SK-N-SH (cell line): ENCODE data around the gene MAST2.

Experiments used
- CTCF ChIP-seq: fragments of 200-600 bp; sonication (generic); IDR thresholded peaks from 2 replicates; pipeline ENCODE4 v1.6.1; 2017; ENCODE audit warnings: antibody characterized with exemption, mild to moderate bottlenecking, moderate library complexity
- MAX ChIP-seq: IDR thresholded peaks from 2 replicates; pipeline ENCODE4 v1.4.0; 2012; ENCODE audit warnings: low read depth
- MEF2A ChIP-seq: IDR thresholded peaks from 2 replicates; pipeline ENCODE4 v1.4.0; 2012; ENCODE audit warnings: low read depth, borderline replicate concordance
- MXI1 ChIP-seq: IDR thresholded peaks from 2 replicates; pipeline ENCODE4 v1.6.1; 2012; ENCODE audit warnings: mild to moderate bottlenecking, low read depth, low read length, improper control_type of control experiment
- NFIC ChIP-seq: IDR thresholded peaks from 2 replicates; pipeline ENCODE4 v1.4.0; 2012; ENCODE audit warnings: borderline replicate concordance
- POLR2AphosphoS5 ChIP-seq: IDR thresholded peaks from 2 replicates; pipeline ENCODE4 v1.6.1; 2012; ENCODE audit warnings: low read depth, low read length
- RAD21 ChIP-seq: IDR thresholded peaks from 2 replicates; pipeline ENCODE4 v1.6.1; 2012; ENCODE audit warnings: mild to moderate bottlenecking, low read length

- TF ChIP-seq RAD21 (no peak), POLR2AphosphoS5 (no peak), CTCF (no peak), MEF2A (no peak), NFIC (no peak), MAX (no peak), MXI1 (no peak)
Measured at GRCh38 chr1:45928486-45929205, 125.2 kb downstream of the MAST2 start.
